DOHH2 (cell line): ENCODE results near the gene RNASE9.
A peak's percentile ranks its signal among the peaks of the same experiment; 100 is the strongest.

ENCODE experiments used
- H3F3A ChIP-seq: fragments of 200-600 bp; sonication (generic), shearing (Covaris generic); 2 replicates; pipeline ENCODE4 v1.6.0; 2016; ENCODE audit warnings: antibody characterized with exemption, mild to moderate bottlenecking; ENCODE audit not compliant: control insufficient read depth, insufficient read depth
- H3K27ac ChIP-seq: fragments of 200-600 bp; sonication (generic); 2 replicates; pipeline ENCODE4 v1.5.1; 2014; ENCODE audit warnings: low read depth, mild to moderate bottlenecking, low read length, moderate library complexity
- H3K27me3 ChIP-seq: fragments of 200-600 bp; sonication (generic); 2 replicates; pipeline ENCODE4 v1.6.1; 2014; ENCODE audit warnings: mild to moderate bottlenecking, low read length, mixed read lengths; ENCODE audit not compliant: control insufficient read depth
- H3K36me3 ChIP-seq: fragments of 200-600 bp; sonication (generic); 2 replicates; pipeline ENCODE4 v1.6.1; 2014; ENCODE audit warnings: mild to moderate bottlenecking, low read length, moderate library complexity, mixed read lengths; ENCODE audit not compliant: control insufficient read depth
- H3K4me1 ChIP-seq: fragments of 200-600 bp; sonication (generic); 2 replicates; pipeline ENCODE4 v1.6.1; 2014; ENCODE audit warnings: mild to moderate bottlenecking, low read length, mixed read lengths; ENCODE audit not compliant: control insufficient read depth
- H3K4me2 ChIP-seq: fragments of 200-600 bp; sonication (generic); 2 replicates; pipeline ENCODE4 v1.6.0; 2014; ENCODE audit warnings: mild to moderate bottlenecking, low read length, moderate library complexity
- H3K4me3 ChIP-seq: fragments of 200-600 bp; sonication (generic); 2 replicates; pipeline ENCODE4 v1.5.1; 2014; ENCODE audit warnings: mild to moderate bottlenecking, low read length, mixed read lengths
- H3K79me2 ChIP-seq: fragments of 200-600 bp; sonication (generic); 2 replicates; pipeline ENCODE4 v1.6.1; 2014; ENCODE audit warnings: mild to moderate bottlenecking, low read length, mixed read lengths; ENCODE audit not compliant: control insufficient read depth
- H3K9me2 ChIP-seq: fragments of 200-600 bp; sonication (generic); replicated peaks from 2 replicates; pipeline ENCODE4 v1.6.1; 2014; ENCODE audit warnings: mild to moderate bottlenecking, low read length, mixed read lengths; ENCODE audit not compliant: control insufficient read depth
- H3K9me3 ChIP-seq: fragments of 200-600 bp; sonication (generic); 2 replicates; pipeline ENCODE4 v1.6.1; 2014; ENCODE audit warnings: antibody characterized with exemption, low read length, mixed read lengths; ENCODE audit not compliant: control insufficient read depth, insufficient read depth
- H4K20me1 ChIP-seq: fragments of 200-600 bp; sonication (generic); 2 replicates; pipeline ENCODE4 v1.6.0; 2014; ENCODE audit warnings: low read depth, mild to moderate bottlenecking, antibody characterized with exemption, low read length, moderate library complexity; ENCODE audit not compliant: control insufficient read depth, insufficient read depth
- CTCF ChIP-seq: fragments of 200-600 bp; sonication (generic); IDR thresholded peaks from one replicate; pipeline ENCODE4 v1.5.1; 2014; ENCODE audit warnings: antibody characterized with exemption, mild to moderate bottlenecking, low read depth, low read length; ENCODE audit not compliant: poor library complexity, severe bottlenecking
- EZH2phosphoT487 ChIP-seq: fragments of 200-600 bp; sonication (generic); IDR thresholded peaks from 2 replicates; pipeline ENCODE4 v1.6.1; 2017; ENCODE audit warnings: borderline replicate concordance, mild to moderate bottlenecking, antibody characterized with exemption, low read length, moderate library complexity, mixed read lengths

The RNASE9 gene

GRCh38 chr14:20608383-20609110 lies 47.7 kb upstream of the RNASE9 start:
- Histone ChIP-seq H3K4me2 (peak overlapping the region; percentile 76), H3K4me3 (peak overlapping the region; percentile 79), H3K27ac (no peak overlapping the region), H3K27me3 (peaks cover 25% of the 10 kb centered on the region), H3K9me2 (no peaks in the 10 kb centered on the region), H3K79me2 (no peaks in the 10 kb centered on the region), H3K36me3 (no peaks in the 10 kb centered on the region), H3K9me3 (no peaks in the 10 kb centered on the region), H3F3A (peaks cover 19% of the 10 kb centered on the region), H4K20me1 (0 out of 2 replicates have a peak, but pooled peaks cover 4% of the 10 kb centered on the region), H3K4me1 (peaks cover 40% of the 10 kb centered on the region)
- no peak for TF ChIP-seq CTCF
- TF ChIP-seq EZH2phosphoT487: no peak

DNA sequence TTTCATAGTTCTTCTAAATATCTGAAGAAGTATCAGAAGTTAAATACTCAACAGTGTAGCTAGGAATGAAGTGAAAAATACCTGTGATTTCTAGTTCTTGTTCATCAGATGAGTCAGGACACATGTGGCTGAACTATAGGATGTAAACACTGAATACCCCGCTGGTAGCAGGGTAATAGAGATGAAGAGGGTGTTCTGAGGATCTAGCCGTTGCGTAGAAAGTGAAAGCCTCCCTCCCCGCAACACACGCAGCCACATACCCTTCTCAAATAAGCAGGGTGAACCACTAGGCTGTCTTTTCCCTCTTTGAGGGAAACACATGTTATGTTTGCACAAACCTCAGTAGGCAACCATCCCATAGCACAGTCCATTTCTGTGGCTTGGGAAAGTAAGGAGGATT lies 46.8 kb upstream of the RNASE9 start:
- H3K9me3 ChIP-seq: no peaks in the 10 kb centered on the region
- peaks cover 25% of the 10 kb centered on the region for H3K27me3 ChIP-seq
- H4K20me1 ChIP-seq: no peaks in the 10 kb centered on the region
- H3K9me2 ChIP-seq: no peaks in the 10 kb centered on the region
- H3K79me2 ChIP-seq: no peaks in the 10 kb centered on the region
- H3F3A ChIP-seq: peaks cover 14% of the 10 kb centered on the region
- no peak for TF ChIP-seq CTCF
- no peak for TF ChIP-seq EZH2phosphoT487
- H3K4me2 ChIP-seq: no peak overlapping the region
- H3K36me3 ChIP-seq: no peaks in the 10 kb centered on the region
- H3K4me1 ChIP-seq: peaks cover 32% of the 10 kb centered on the region
- no peak overlapping the region for H3K27ac ChIP-seq
- H3K4me3 ChIP-seq: no peak overlapping the region

DNA sequence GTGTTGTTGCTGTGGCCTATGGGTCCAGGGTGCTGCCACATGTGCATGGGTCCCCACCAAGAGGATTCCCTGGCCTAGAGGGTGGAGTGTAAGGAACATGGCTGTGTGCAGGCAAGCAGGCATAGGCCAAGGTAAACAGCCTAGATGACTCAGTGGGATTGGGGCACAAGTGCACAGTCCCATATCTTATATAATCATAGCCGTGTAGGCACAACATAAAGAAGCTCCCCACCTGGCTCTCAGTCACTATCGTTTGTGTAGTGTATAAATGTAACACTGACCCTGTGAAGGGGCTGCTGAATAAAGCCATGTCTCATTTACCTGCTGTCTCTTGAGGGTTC lies 46.0 kb upstream of the RNASE9 start:
- Histone ChIP-seq H3K36me3 (no peaks in the 10 kb centered on the region), H3K9me2 (no peaks in the 10 kb centered on the region), H3K27me3 (peaks cover 25% of the 10 kb centered on the region), H3F3A (peaks cover 7% of the 10 kb centered on the region; the same call in 1 of the 2 replicates), H3K27ac (no peak overlapping the region), H4K20me1 (no peaks in the 10 kb centered on the region), H3K9me3 (no peaks in the 10 kb centered on the region), H3K4me3 (no peak overlapping the region), H3K4me1 (peaks cover 25% of the 10 kb centered on the region), H3K4me2 (no peak overlapping the region), H3K79me2 (no peaks in the 10 kb centered on the region)
- TF ChIP-seq EZH2phosphoT487: no peak
- TF ChIP-seq CTCF: no peak
